ENCODE results near the gene PRDX5. TPM values are rescaled to one million over a fixed set of nuclear protein-coding genes. Genes with fewer than 3 reads are reported as not detected.

Gene PRDX5
- total RNA-seq, 1 experiment from 2014 or later = 205 TPM

GRCh38 chr11:64303109-64304031 is 14.6 kb upstream of the PRDX5 start:
- H3K27me3 ChIP-seq (ENCODE audit: low read length) = no peaks in the 10 kb centered on the region
- peaks cover 38% of the 10 kb centered on the region for H3K4me1 ChIP-seq (ENCODE audit: low read length)
- peak overlapping the region; percentile 97 for H3K9ac ChIP-seq (ENCODE audit: low read length)
- peak overlapping the region; percentile 85 for H3K4me3 ChIP-seq (ENCODE audit: low read length)
- peak overlapping the region; percentile 93 for H3K4me2 ChIP-seq (ENCODE audit: low read depth, low read length, poor library complexity, severe bottlenecking)
- no peak for DNase-seq
- peaks cover 26% of the 10 kb centered on the region for H3K79me2 ChIP-seq (ENCODE audit: low read length)
- H3K9me2 ChIP-seq (replicated peaks; ENCODE audit: insufficient read depth, low read length) = no peaks in the 10 kb centered on the region
- H3K36me3 ChIP-seq (ENCODE audit: insufficient read depth, low read length) = peaks cover 7% of the 10 kb centered on the region; the same call in 1 of the 2 replicates
- no peaks in the 10 kb centered on the region for H3K9me3 ChIP-seq (ENCODE audit: low read length)
- H4K20me1 ChIP-seq (ENCODE audit: insufficient read depth, low read depth, low read length) = peaks cover 8% of the 10 kb centered on the region; the same call in 1 of the 2 replicates
- peak overlapping the region; percentile 96 for H3K27ac ChIP-seq (ENCODE audit: low read length)
- no peak overlapping the region for H2AFZ ChIP-seq (ENCODE audit: low read length)

- H3K4me1 ChIP-seq (ENCODE audit: low read length) = peaks cover 38% of the 10 kb centered on the region
Observed at GRCh38 chr11:64304032-64304315, 13.9 kb upstream of the PRDX5 start.

GRCh38 chr11:64304316-64305072 is 13.4 kb upstream of the PRDX5 start:
- H3K36me3 ChIP-seq (ENCODE audit: insufficient read depth, low read length) = peaks cover 7% of the 10 kb centered on the region; the same call in 1 of the 2 replicates
- no peaks in the 10 kb centered on the region for H3K9me2 ChIP-seq (replicated peaks; ENCODE audit: insufficient read depth, low read length)
- H4K20me1 ChIP-seq (ENCODE audit: insufficient read depth, low read depth, low read length) = peaks cover 8% of the 10 kb centered on the region; the same call in 1 of the 2 replicates
- H3K27me3 ChIP-seq (ENCODE audit: low read length) = no peaks in the 10 kb centered on the region
- peak overlapping the region; percentile 97 for H3K9ac ChIP-seq (ENCODE audit: low read length)
- peak; percentile 99 for DNase-seq
- no peaks in the 10 kb centered on the region for H3K9me3 ChIP-seq (ENCODE audit: low read length)
- peak overlapping the region; percentile 96 for H3K27ac ChIP-seq (ENCODE audit: low read length)
- peak overlapping the region; percentile 93 for H3K4me2 ChIP-seq (ENCODE audit: low read depth, low read length, poor library complexity, severe bottlenecking)
- H3K4me3 ChIP-seq (ENCODE audit: low read length) = peak overlapping the region; percentile 85
- H2AFZ ChIP-seq (ENCODE audit: low read length) = peak overlapping the region; percentile 15; the same call in 1 of the 2 replicates
- H3K79me2 ChIP-seq (ENCODE audit: low read length) = peaks cover 29% of the 10 kb centered on the region
- peaks cover 38% of the 10 kb centered on the region for H3K4me1 ChIP-seq (ENCODE audit: low read length)

More at GRCh38 chr11:64304032-64304315, 13.9 kb upstream of the PRDX5 start:
- Histone ChIP-seq H3K27me3 (ENCODE audit: low read length) (no peaks in the 10 kb centered on the region), H3K36me3 (ENCODE audit: insufficient read depth, low read length) (peaks cover 7% of the 10 kb centered on the region; the same call in 1 of the 2 replicates), H3K27ac (ENCODE audit: low read length) (peak overlapping the region; percentile 96), H3K79me2 (ENCODE audit: low read length) (peaks cover 26% of the 10 kb centered on the region), H3K9me3 (ENCODE audit: low read length) (no peaks in the 10 kb centered on the region), H2AFZ (ENCODE audit: low read length) (no peak overlapping the region), H3K9me2 (replicated peaks; ENCODE audit: insufficient read depth, low read length) (no peaks in the 10 kb centered on the region), H3K9ac (ENCODE audit: low read length) (peak overlapping the region; percentile 97), H3K4me3 (ENCODE audit: low read length) (peak overlapping the region; percentile 85), H4K20me1 (ENCODE audit: insufficient read depth, low read depth, low read length) (peaks cover 8% of the 10 kb centered on the region; the same call in 1 of the 2 replicates), H3K4me2 (ENCODE audit: low read depth, low read length, poor library complexity, severe bottlenecking) (peak overlapping the region; percentile 93)
- DNase-seq = no peak

- Histone ChIP-seq H3K4me1 (ENCODE audit: low read length) (peaks cover 37% of the 10 kb centered on the region), H3K27me3 (ENCODE audit: low read length) (no peaks in the 10 kb centered on the region), H3K9me3 (ENCODE audit: low read length) (no peaks in the 10 kb centered on the region), H3K4me3 (ENCODE audit: low read length) (peak within 1 kb of the TSS; percentile 85), H3K4me2 (ENCODE audit: low read depth, low read length, poor library complexity, severe bottlenecking) (peak within 1 kb of the TSS; percentile 93), H3K36me3 (ENCODE audit: insufficient read depth, low read length) (peaks cover 7% of the 10 kb centered on the region; the same call in 1 of the 2 replicates), H3K27ac (ENCODE audit: low read length) (peak within 1 kb of the TSS; percentile 96), H3K9ac (ENCODE audit: low read length) (peak within 1 kb of the TSS; percentile 97), H2AFZ (ENCODE audit: low read length) (peak within 1 kb of the TSS; percentile 15; the same call in 1 of the 2 replicates), H4K20me1 (ENCODE audit: insufficient read depth, low read depth, low read length) (peaks cover 8% of the 10 kb centered on the region; the same call in 1 of the 2 replicates), H3K79me2 (ENCODE audit: low read length) (peaks cover 32% of the 10 kb centered on the region), H3K9me2 (replicated peaks; ENCODE audit: insufficient read depth, low read length) (no peaks in the 10 kb centered on the region)
- DNase-seq = peak; percentile 100
Observed at GRCh38 chr11:64305075-64305690, 12.7 kb upstream of the PRDX5 start, which contains the start of gene ESRRA. ESRRA (plus strand) TSS chr11:64305524; CDS start chr11:64307180, 1,656 bp downstream.

GRCh38 chr11:64305691-64306562 is 12.0 kb upstream of the PRDX5 start:
- Histone ChIP-seq H4K20me1 (ENCODE audit: insufficient read depth, low read depth, low read length) (peaks cover 8% of the 10 kb centered on the region; the same call in 1 of the 2 replicates), H3K4me1 (ENCODE audit: low read length) (peaks cover 30% of the 10 kb centered on the region), H2AFZ (ENCODE audit: low read length) (no peak overlapping the region), H3K4me3 (ENCODE audit: low read length) (peak overlapping the region; percentile 77), H3K9me3 (ENCODE audit: low read length) (no peaks in the 10 kb centered on the region), H3K9me2 (replicated peaks; ENCODE audit: insufficient read depth, low read length) (no peaks in the 10 kb centered on the region), H3K79me2 (ENCODE audit: low read length) (peaks cover 32% of the 10 kb centered on the region), H3K27me3 (ENCODE audit: low read length) (no peaks in the 10 kb centered on the region), H3K36me3 (ENCODE audit: insufficient read depth, low read length) (peaks cover 7% of the 10 kb centered on the region; the same call in 1 of the 2 replicates), H3K9ac (ENCODE audit: low read length) (peak overlapping the region; percentile 85), H3K27ac (ENCODE audit: low read length) (peak overlapping the region; percentile 45), H3K4me2 (ENCODE audit: low read depth, low read length, poor library complexity, severe bottlenecking) (peak overlapping the region; percentile 82)
- peak; percentile 88 for DNase-seq

- no peaks in the 10 kb centered on the region for H3K9me3 ChIP-seq (ENCODE audit: low read length)
- peaks cover 8% of the 10 kb centered on the region; the same call in 1 of the 2 replicates for H4K20me1 ChIP-seq (ENCODE audit: insufficient read depth, low read depth, low read length)
- no peaks in the 10 kb centered on the region for H3K27me3 ChIP-seq (ENCODE audit: low read length)
- no peak overlapping the region for H2AFZ ChIP-seq (ENCODE audit: low read length)
- DNase-seq = no peak
- H3K4me1 ChIP-seq (ENCODE audit: low read length) = peaks cover 30% of the 10 kb centered on the region
- H3K79me2 ChIP-seq (ENCODE audit: low read length) = peaks cover 35% of the 10 kb centered on the region
- peak overlapping the region; percentile 77 for H3K4me3 ChIP-seq (ENCODE audit: low read length)
- H3K9ac ChIP-seq (ENCODE audit: low read length) = peak overlapping the region; percentile 85
- H3K36me3 ChIP-seq (ENCODE audit: insufficient read depth, low read length) = peaks cover 7% of the 10 kb centered on the region; the same call in 1 of the 2 replicates
- H3K27ac ChIP-seq (ENCODE audit: low read length) = peak overlapping the region; percentile 45
- peak overlapping the region; percentile 82 for H3K4me2 ChIP-seq (ENCODE audit: low read depth, low read length, poor library complexity, severe bottlenecking)
- no peaks in the 10 kb centered on the region for H3K9me2 ChIP-seq (replicated peaks; ENCODE audit: insufficient read depth, low read length)
Observed at GRCh38 chr11:64306563-64306875, 11.4 kb upstream of the PRDX5 start.

GRCh38 chr11:64306876-64307622 is 10.9 kb upstream of the PRDX5 start:
- no peaks in the 10 kb centered on the region for H3K27me3 ChIP-seq (ENCODE audit: low read length)
- peak overlapping the region; percentile 77 for H3K4me3 ChIP-seq (ENCODE audit: low read length)
- peaks cover 8% of the 10 kb centered on the region; the same call in 1 of the 2 replicates for H4K20me1 ChIP-seq (ENCODE audit: insufficient read depth, low read depth, low read length)
- H2AFZ ChIP-seq (ENCODE audit: low read length) = no peak overlapping the region
- H3K9me3 ChIP-seq (ENCODE audit: low read length) = no peaks in the 10 kb centered on the region
- no peaks in the 10 kb centered on the region for H3K9me2 ChIP-seq (replicated peaks; ENCODE audit: insufficient read depth, low read length)
- peak overlapping the region; percentile 45 for H3K27ac ChIP-seq (ENCODE audit: low read length)
- H3K4me2 ChIP-seq (ENCODE audit: low read depth, low read length, poor library complexity, severe bottlenecking) = peak overlapping the region; percentile 82
- peak overlapping the region; percentile 85 for H3K9ac ChIP-seq (ENCODE audit: low read length)
- peaks cover 35% of the 10 kb centered on the region for H3K79me2 ChIP-seq (ENCODE audit: low read length)
- DNase-seq = no peak
- H3K36me3 ChIP-seq (ENCODE audit: insufficient read depth, low read length) = peaks cover 7% of the 10 kb centered on the region; the same call in 1 of the 2 replicates
- H3K4me1 ChIP-seq (ENCODE audit: low read length) = peaks cover 30% of the 10 kb centered on the region

Data from Karpas-422 (cell line).